ENCODE data around the gene FAM50B.

DNA sequence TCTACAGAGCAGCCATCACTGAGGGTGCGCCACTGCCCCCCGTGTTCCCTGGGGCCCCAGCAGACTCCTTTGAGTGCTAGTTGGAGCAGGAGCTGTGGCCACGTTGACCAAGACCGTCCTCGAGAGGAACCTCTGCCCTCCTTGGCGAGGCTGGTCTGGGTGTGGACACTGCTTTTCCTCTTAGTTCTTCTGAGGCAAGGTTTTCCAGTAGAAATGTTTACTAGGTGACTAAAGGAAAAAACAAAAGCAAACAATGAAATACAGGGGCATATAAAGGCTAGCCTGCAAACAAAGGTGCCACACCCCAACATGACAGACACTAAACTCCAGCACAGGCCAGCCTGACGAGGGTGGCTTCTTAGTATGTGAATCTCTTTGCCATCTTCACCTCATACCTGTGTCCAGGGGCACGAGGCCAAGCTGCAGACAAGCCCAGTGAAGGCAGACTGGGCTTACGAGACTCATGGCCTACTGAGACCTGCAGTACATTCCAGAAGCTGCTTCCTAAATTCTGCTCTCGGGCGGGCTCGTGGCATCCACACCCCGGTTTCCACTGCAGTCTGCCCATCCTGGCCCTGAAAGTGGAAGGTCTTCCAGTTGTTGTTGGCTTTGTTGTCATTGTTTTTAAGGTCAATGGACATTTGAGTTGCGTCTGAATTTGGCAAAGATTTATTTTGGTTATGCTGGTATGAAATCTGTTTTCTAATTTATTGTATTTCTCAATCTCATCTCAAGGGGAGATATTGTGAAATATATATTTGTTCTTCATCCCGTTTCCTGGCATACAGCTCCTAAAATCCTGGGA, 39.2 kb downstream of the FAM50B start:
- TF ChIP-seq POLR2A (IDR thresholded peaks at IDR 0.05; ENCODE audit: low read depth): no peak
- TF ChIP-seq, protein P1, sequence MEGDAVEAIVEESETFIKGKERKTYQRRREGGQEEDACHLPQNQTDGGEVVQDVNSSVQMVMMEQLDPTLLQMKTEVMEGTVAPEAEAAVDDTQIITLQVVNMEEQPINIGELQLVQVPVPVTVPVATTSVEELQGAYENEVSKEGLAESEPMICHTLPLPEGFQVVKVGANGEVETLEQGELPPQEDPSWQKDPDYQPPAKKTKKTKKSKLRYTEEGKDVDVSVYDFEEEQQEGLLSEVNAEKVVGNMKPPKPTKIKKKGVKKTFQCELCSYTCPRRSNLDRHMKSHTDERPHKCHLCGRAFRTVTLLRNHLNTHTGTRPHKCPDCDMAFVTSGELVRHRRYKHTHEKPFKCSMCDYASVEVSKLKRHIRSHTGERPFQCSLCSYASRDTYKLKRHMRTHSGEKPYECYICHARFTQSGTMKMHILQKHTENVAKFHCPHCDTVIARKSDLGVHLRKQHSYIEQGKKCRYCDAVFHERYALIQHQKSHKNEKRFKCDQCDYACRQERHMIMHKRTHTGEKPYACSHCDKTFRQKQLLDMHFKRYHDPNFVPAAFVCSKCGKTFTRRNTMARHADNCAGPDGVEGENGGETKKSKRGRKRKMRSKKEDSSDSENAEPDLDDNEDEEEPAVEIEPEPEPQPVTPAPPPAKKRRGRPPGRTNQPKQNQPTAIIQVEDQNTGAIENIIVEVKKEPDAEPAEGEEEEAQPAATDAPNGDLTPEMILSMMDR (IDR thresholded peaks at IDR 0.05): no peak
